HEK293 (cell line): ENCODE measurements around the gene FAM193B.

Experiments
- ATF2 ChIP-seq: fragments of 450-650 bp; formaldehyde crosslinking; IDR thresholded peaks from 2 replicates; pipeline ENCODE4 v1.5.1; 2016; ENCODE audit warnings: missing biosample characterization, missing genetic modification characterization, low read depth
- CTCF ChIP-seq: fragments of 450-650 bp; formaldehyde crosslinking; IDR thresholded peaks from 2 replicates; pipeline ENCODE4 v1.5.1; 2016; ENCODE audit warnings: missing biosample characterization, missing genetic modification characterization
- KLF10 ChIP-seq: fragments of 450-650 bp; IDR thresholded peaks from 2 replicates; pipeline ENCODE4 v1.5.1; 2018; ENCODE audit warnings: missing biosample characterization, mild to moderate bottlenecking, missing genetic modification characterization
- PBX3 ChIP-seq: sonication (generic); formaldehyde crosslinking; IDR thresholded peaks from 2 replicates; pipeline ENCODE4 v1.8.1; 2022; ENCODE audit warnings: mild to moderate bottlenecking, moderate library complexity, missing genetic modification reagents
- ZBTB17 ChIP-seq: fragments of 450-650 bp; formaldehyde crosslinking; IDR thresholded peaks from 2 replicates; pipeline ENCODE4 v1.5.1; 2016; ENCODE audit warnings: missing biosample characterization, missing genetic modification characterization
- ZNF146 ChIP-seq: fragments of 450-650 bp; formaldehyde crosslinking; IDR thresholded peaks from 2 replicates; pipeline ENCODE4 v1.5.1; 2016; ENCODE audit warnings: missing biosample characterization, missing genetic modification characterization
- ZNF23 ChIP-seq: fragments of 450-650 bp; formaldehyde crosslinking; IDR thresholded peaks from 2 replicates; pipeline ENCODE4 v1.5.1; 2016; ENCODE audit warnings: missing biosample characterization, missing genetic modification characterization, borderline replicate concordance
- ZNF580 ChIP-seq: fragments of 450-650 bp; formaldehyde crosslinking; IDR thresholded peaks from 2 replicates; pipeline ENCODE4 v1.5.1; 2016; ENCODE audit warnings: missing biosample characterization, missing genetic modification characterization

GRCh38 chr5:177557041-177557647 is 2.8 kb upstream of the FAM193B start:
- no peak for TF ChIP-seq CTCF (tag by site-specific recombination)
- TF ChIP-seq ZNF580 (tag by site-specific recombination) = no peak
- no peak for TF ChIP-seq KLF10 (tag by site-specific recombination)
- TF ChIP-seq PBX3 (CRISPR knock-in tag) = no peak
- TF ChIP-seq ZNF23 (tag by site-specific recombination) = no peak
- no peak for TF ChIP-seq ZNF146
- no peak for TF ChIP-seq ATF2 (tag by site-specific recombination)
- peak; percentile 76 for TF ChIP-seq ZBTB17 (tag by site-specific recombination)
